NCI-H146 treated with DMSO at 0.1 percent for 48 hours (cell line): ENCODE results near the gene TMEM187.

Source experiments
- DNase-seq: peaks from one replicate; lab custom pipeline; 2025; ENCODE audit not compliant: unreplicated experiment; lab: John Stamatoyannopoulos, UW

Gene TMEM187

DNA sequence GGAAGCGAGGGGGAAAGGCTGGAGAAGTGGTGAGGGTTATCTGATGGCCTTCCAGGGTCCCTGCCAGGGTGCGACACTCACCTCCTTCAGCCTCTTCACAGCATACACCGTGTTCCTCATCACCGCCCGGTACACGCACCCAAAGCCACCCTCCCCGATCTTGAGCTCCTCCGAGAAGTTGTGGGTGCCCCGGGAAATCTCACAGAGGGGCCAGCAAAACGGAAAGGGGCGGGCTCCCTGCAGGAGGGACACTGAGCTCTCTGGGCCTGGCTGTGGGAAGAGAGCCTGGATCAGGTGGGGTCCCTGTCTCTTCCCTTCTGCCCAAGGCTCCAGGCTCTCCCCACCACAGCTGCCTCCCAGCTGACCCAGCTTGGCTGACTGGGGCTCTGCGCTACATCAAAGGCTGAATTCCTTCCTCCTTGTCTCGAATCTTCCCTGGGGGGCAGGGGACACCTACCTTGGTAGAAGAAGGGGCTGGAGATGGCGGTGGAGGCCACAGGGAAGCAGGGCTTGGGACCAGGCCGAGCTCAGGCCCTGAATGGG, 46.0 kb downstream of the TMEM187 start:
- DNase-seq = no peak

DNA sequence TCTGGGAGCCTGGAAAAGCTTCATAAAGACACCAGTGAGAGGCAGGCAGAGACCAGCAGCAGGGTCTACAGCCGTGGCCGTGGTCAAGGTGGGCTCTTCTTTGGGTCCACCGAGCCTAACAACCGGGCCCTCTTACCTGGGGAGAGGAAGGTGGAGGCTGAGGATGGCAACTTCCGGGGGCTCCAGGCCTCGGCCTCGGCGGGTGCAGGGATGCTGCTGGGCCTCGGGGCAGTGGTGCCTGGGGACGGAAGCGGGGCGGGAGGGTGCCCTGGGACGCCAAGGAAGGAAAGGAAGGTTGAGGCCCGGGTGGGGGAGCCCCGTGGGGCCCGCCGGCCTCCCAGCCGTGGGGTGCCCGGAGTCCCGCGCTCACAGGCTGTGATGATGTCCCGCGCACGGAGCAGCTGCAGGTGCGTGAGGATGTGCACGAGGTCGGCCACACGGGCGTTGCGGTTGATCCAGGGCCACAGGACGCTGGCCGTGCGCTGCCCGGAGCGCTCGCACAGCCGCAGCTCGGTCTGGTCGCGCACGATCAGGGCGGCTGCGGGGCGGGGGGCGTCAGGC, 46.6 kb downstream of the TMEM187 start:
- DNase-seq = no peak

DNA sequence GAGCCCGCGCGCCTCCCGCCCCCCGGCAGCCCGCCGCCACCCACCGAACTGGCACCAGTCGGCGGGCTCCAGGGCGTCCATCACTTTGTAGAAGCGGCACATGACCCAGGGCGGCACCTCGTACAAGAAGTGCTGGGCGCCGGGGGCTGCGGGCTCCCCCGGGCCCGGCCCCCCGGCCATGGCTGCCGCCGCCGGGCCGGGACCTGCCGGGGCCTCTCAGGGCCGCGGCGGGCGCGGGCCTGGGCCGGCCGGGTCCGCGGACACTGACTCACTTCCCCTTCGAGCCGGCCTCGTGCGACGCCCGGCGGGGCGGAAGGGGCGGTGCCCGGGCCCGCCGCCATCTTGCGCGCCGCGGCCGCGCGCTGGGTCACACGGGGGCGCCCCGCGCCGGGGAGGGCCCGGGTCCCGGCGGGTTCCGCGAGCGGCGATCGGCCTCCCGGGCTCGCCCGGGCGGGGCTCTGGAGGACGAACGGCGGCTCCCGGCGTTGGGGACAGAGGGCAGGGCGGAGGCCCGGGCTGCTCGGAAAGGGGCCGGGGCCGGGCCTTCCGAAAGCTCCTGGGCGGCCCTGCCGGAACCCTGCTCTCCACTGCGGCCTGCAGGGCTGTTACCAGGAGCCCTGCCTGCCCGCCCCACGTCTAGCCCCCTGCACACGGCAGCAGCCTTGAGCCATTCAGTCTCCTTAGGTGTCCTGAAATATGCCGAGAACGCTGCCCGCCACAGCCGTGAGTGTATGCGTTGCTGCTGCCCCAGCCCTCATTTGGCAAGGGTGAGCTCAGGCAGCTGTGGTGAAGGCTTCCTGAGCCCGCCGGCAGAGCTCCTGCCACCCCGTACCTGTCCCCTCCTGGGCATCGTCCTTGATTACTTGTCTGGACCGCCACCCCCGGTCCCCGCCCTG, 47.3 kb downstream of the TMEM187 start, which contains the start of gene IRAK1:
IRAK1 (minus strand) TSS at position 270 of the 896 bp plus-strand sequence; CDS start at position 180, 90 bp downstream.
- no peak for DNase-seq

GRCh38 chrX:154020536-154021115, 48.1 kb downstream of the TMEM187 start:
- DNase-seq = no peak

GRCh38 chrX:154021131-154021611, 48.6 kb downstream of the TMEM187 start:
- no peak for DNase-seq

GRCh38 chrX:154022108-154022507, 49.6 kb downstream of the TMEM187 start:
- no peak for DNase-seq

DNA sequence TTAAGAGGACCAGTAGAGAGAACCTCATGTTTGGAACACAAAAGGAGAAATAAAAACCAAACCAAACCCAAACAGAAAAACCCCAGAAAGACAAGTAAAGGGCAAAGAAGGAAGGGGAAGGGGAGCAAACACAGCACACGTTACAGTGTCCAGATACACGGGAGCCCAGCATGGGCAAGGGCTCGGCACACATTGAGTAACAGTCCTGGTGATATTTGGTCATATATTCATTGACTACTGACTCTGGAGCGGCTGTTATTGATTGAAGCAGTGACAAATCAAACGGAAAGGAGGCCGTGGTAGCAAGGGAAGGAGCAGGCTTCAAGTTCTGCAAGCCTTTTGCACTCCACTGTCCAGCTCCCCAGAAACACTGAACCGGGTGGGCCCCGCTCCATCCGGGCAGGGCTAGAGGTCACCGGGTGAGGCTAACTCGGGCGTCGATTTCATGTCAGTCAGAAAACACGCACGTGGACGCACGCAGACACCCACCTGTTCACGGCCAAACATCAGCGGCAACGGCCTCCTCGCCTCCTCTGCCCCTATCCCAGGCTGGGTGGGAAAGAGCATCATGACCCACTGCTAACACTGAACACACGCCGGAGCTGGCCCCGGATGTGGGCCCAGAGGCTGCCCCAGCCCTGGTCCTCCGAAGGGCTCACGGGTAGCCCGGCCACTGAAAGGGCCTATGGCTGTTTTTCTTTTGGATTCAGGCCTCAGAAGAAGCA, 50.9 kb downstream of the TMEM187 start:
- no peak for DNase-seq

- DNase-seq = no peak
Observed at GRCh38 chrX:154024271-154024670, 51.7 kb downstream of the TMEM187 start.

GRCh38 chrX:154025230-154025629, 52.7 kb downstream of the TMEM187 start:
- DNase-seq = no peak

DNA sequence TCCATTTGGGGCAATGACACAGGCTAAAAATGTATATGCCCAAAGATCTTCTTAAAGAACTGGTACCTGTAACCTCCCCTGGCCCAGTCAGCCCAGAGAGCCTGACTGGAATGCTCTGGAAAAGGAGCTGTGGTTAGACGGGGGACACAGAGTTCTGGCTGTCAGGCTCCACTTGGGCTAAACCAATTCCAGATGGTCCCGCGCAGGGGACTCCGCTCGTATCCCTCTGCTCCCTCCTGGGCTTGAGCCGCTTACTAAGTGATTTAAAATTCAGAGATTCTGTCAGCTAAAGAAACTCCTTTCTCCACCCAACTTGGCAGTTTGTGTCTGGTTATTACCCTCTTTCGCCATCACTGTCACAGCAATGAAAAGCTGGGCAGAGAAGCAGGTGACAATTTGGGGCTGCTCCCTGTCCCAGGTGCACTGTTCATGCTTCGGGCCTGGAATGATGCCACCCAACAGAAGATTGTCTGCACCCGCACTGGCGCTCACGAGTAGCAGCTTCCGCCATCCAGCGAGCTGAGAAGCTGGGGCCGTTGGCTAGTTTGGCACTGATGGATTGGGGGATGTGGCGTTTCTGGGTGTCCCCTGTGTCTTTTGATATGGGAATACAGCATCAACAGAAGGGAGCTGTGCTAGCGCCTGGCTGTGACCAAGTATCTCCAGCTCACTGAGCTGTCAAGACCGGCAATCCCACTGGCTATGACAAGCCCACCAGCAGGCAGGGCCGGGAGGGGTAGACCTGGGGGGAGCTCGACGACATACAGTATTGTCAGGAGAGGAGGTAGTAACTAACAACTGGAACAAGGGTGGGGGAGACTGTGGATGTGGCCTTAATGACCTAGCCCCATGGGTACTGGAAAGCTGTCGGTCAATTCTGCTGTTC, 53.8 kb downstream of the TMEM187 start:
- no peak for DNase-seq

GRCh38 chrX:154027022-154027402, 54.5 kb downstream of the TMEM187 start:
- DNase-seq = no peak

DNA sequence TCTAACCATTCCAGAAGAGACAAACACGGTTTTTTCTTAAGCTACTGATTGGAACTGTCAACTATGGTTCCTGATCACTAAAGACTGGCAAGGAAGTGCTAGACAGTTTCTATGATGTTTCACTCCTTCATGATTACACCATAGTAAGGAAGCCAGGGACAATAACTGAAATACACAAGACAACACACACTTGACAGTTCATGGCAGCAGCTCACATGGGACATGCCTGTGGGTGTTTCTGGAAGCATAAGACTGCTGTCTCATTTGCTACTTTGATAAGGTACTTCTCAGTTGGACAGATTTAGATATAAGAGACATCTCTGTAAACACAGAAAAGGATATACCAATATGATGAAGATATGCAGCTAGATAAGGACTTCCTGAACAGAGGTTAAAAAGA, 55.4 kb downstream of the TMEM187 start:
- no peak for DNase-seq

- no peak for DNase-seq
Observed at GRCh38 chrX:154028502-154029184, 56.1 kb downstream of the TMEM187 start.

GRCh38 chrX:154029439-154029838, 56.9 kb downstream of the TMEM187 start:
- DNase-seq = no peak

- no peak for DNase-seq
Observed at GRCh38 chrX:154030266-154030665, 57.7 kb downstream of the TMEM187 start.

GRCh38 chrX:154030715-154031305, 58.3 kb downstream of the TMEM187 start:
- no peak for DNase-seq

GRCh38 chrX:154032160-154032559, 59.6 kb downstream of the TMEM187 start:
- DNase-seq = no peak

- no peak for DNase-seq
Observed at GRCh38 chrX:154032653-154033052, 60.1 kb downstream of the TMEM187 start.
